ENCODE results near the gene GABRR3. TPM values are rescaled to one million over a fixed set of nuclear protein-coding genes. Genes with fewer than 3 reads are reported as not detected.

Gene GABRR3
- not detected in 2 replicates for total RNA-seq

GRCh38 chr3:98035208-98035607, at the start of gene GABRR3:
GABRR3 (minus strand) TSS chr3:98035315; CDS start chr3:98034987, 328 bp downstream.

GRCh38 chr3:97971679-97972567, 63.2 kb downstream of the GABRR3 start, which contains the start of gene RIOX2:
RIOX2 (minus strand) TSS chr3:97972431; CDS start chr3:97967593, 4,838 bp downstream.

Other genes with a start within 250 kb of the GABRR3 start
- gene CRYBG3, start 213.3 kb downstream of the GABRR3 start, total RNA-seq = 11.1 and 15.5 TPM in 2 replicates
- 26.0 and 33.1 TPM in 2 replicates for gene RIOX2, start 62.9 kb downstream of the GABRR3 start, total RNA-seq
- gene OR5AC2, start 51.9 kb upstream of the GABRR3 start, total RNA-seq = not detected in 2 replicates
- not detected in 2 replicates for gene OR5H1, start 95.4 kb upstream of the GABRR3 start, total RNA-seq
- gene OR5H14, start 112.2 kb upstream of the GABRR3 start, total RNA-seq = not detected in 2 replicates
- not detected in 2 replicates for gene OR5H15, start 131.4 kb upstream of the GABRR3 start, total RNA-seq
- not detected in 2 replicates for gene OR5H6, start 228.9 kb upstream of the GABRR3 start, total RNA-seq
- not detected in 2 replicates for gene OR5H2, start 247.2 kb upstream of the GABRR3 start, total RNA-seq

Measured in pericardium fibroblast (primary cell).